AG10803 (cell line): ENCODE results near the gene MORN1.

Experiments used
- DNase-seq: peaks from one replicate; pipeline ENCODE4 v3.0.0; 2010; ENCODE audit warnings: low read depth
- H3K4me3 ChIP-seq: 2 replicates; pipeline ENCODE4 v1.5.1; 2011; ENCODE audit warnings: mild to moderate bottlenecking, low read length, control low read depth
- CTCF ChIP-seq: conservative IDR thresholded peaks from 2 replicates; pipeline ENCODE4 v1.5.1; 2011; ENCODE audit warnings: mild to moderate bottlenecking, low read length, control low read depth, inconsistent platforms

MORN1 gene

GRCh38 chr1:2352897-2353550 lies 38.3 kb downstream of the MORN1 start:
- DNase-seq: no peak
- no peak for TF ChIP-seq CTCF
- H3K4me3 ChIP-seq: no peak overlapping the region

GRCh38 chr1:2352341-2352896 lies 38.9 kb downstream of the MORN1 start:
- no peak overlapping the region for H3K4me3 ChIP-seq
- no peak for TF ChIP-seq CTCF
- DNase-seq: no peak

GRCh38 chr1:2351723-2352122 lies 39.6 kb downstream of the MORN1 start:
- no peak for TF ChIP-seq CTCF
- DNase-seq: no peak
- no peak overlapping the region for H3K4me3 ChIP-seq

- no peak for DNase-seq
- no peak for TF ChIP-seq CTCF
- no peak overlapping the region for H3K4me3 ChIP-seq
These were observed 40.3 kb downstream of the MORN1 start for GRCh38 chr1:2350911-2351655.

- H3K4me3 ChIP-seq: no peak overlapping the region
- TF ChIP-seq CTCF: no peak
- DNase-seq: no peak
These were observed 40.9 kb downstream of the MORN1 start for GRCh38 chr1:2350501-2350900.

GRCh38 chr1:2349806-2350205 lies 41.5 kb downstream of the MORN1 start:
- H3K4me3 ChIP-seq: no peak overlapping the region
- DNase-seq: no peak
- no peak for TF ChIP-seq CTCF
